Upper lobe of left lung (tissue), 4 donors: ENCODE results near the gene ZNF135.

Experiments used
- POLR2A ChIP-seq, 4 donors: fragments of 450-650 bp; IDR thresholded peaks; one replicate each; pipeline ENCODE4 v1.5.1; 2016 to 2017; ENCODE audit warnings: antibody characterized with exemption in 4 of 4, mild to moderate bottlenecking in 2 of 4
- TF ChIP-seq, protein P1 (sequence below), 6 experiments: fragments of 450-650 bp in 4 of 6; fragments of 200-600 bp in 2 of 6; sonication (generic) in 2 of 6; IDR thresholded peaks; one replicate each; pipeline ENCODE4 v1.5.1; 2016 to 2019; ENCODE audit warnings: antibody characterized with exemption in 6 of 6

GRCh38 chr19:58044391-58044790, 14.7 kb upstream of the ZNF135 start:
- TF ChIP-seq, protein P1, sequence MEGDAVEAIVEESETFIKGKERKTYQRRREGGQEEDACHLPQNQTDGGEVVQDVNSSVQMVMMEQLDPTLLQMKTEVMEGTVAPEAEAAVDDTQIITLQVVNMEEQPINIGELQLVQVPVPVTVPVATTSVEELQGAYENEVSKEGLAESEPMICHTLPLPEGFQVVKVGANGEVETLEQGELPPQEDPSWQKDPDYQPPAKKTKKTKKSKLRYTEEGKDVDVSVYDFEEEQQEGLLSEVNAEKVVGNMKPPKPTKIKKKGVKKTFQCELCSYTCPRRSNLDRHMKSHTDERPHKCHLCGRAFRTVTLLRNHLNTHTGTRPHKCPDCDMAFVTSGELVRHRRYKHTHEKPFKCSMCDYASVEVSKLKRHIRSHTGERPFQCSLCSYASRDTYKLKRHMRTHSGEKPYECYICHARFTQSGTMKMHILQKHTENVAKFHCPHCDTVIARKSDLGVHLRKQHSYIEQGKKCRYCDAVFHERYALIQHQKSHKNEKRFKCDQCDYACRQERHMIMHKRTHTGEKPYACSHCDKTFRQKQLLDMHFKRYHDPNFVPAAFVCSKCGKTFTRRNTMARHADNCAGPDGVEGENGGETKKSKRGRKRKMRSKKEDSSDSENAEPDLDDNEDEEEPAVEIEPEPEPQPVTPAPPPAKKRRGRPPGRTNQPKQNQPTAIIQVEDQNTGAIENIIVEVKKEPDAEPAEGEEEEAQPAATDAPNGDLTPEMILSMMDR (IDR thresholded peaks at IDR 0.05), result no peak
- no peak for TF ChIP-seq POLR2A (IDR thresholded peaks at IDR 0.05)
